Right forelimb (tissue), 1 donor: ENCODE data around the gene WDR76.
A peak's percentile ranks its signal among the peaks of the same experiment; 100 is the strongest.

Experiments
- DNase-seq: peaks from one replicate; pipeline ENCODE4 v3.0.0-alpha.2; 2018

Gene WDR76

DNA sequence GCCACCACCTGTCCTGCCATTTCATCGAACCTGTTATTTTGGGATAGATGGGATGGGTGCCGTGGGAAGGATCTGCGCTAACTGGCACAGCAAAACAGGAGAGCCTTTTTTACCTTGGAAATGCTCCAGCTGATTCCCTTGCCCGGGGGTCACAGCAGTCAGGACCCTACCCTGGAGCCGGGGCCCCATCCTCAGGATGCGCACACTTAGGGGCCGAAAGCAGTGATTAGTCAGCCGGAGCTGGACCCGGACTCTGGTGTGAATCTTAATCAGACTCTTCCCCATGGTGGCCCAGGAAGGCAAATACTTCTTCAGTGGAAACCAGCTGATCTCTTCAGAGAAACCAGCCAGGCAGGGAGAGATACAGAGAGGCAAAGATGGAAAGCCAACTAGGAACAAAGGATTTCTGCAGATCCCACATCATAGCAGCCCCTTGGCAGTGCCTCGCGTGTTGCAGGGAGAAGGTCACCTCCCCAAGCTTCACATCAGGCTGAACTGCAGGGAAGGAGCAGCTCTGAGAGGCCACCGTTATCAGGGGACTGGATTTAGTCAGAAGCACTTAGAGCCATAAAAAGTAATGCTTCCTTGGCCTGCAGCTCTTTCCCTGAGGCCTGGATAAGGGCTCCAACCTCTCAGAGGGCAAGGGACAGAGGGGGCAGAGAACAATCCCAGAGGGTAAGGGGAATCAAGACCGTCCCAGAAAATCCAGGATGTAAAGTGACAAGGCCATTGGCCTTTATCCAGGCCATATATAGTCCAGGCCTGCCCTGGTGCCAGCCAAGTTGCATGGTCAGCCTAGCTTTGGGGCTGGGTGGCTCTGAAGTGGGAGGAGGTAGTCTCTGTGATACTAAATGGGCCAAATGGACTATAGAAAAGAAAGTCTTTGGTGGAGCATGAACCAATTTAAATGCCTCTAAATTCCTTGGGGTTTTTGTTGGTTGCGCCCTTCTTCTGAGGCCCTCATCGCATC is 52.9 kb downstream of the WDR76 start:
- DNase-seq, result no peak

DNA sequence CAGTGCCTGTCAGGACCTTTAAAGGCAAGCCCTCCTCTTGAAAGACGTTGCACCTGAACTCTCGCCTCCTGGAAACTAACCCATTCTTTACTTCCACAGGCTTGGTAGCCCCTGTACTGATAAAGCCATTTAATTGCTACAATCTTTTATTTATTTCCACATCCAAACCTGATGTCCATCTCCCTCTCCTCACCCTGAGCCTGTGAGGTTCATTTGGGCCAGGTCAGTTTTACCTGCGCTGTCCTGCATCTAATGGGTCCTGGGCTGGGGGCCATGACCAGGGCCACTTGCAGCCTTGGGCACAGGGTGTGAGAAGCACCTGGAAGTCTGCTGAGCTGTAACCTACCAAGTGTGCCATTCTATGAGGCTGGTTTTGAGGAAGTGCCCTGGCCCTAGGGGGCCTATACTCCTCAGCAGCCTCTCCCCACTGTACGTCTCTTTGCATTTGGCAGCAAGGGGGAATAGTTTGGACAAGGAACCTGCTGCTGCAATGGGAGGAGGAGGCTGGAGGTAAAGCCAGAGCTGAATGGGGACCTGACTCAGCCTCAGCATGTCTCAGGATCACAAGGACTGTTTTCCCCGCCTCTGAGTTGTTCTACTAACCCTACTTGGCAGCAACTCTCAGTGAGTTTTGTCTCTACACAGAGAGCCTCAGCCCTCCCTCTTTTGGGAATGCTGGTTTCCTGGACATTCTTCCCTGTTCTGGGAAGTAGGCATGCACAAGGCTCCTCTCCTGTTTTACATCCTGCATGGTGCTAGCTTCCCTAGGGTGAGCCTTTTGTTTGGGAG is 53.8 kb downstream of the WDR76 start:
- DNase-seq, result no peak

DNA sequence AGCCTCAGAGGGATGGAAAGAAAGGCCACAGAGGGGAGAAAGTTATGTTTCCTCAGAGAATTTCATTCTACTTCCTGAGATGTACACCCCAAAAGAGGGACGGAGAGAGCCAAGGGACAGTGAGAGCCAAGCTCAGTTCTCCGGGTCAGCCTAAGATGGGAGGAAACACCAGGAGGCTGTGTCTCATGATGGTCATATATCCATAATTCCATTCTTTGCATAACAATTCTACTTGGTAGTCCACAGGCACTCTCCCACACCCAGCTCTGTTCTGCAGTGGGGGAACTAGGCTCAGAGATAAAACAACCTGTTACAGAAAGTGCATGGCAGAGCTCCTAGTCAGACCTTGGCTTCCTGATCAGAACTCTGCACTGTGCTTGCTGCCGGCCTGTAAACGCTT is 54.4 kb downstream of the WDR76 start:
- DNase-seq, result no peak

DNA sequence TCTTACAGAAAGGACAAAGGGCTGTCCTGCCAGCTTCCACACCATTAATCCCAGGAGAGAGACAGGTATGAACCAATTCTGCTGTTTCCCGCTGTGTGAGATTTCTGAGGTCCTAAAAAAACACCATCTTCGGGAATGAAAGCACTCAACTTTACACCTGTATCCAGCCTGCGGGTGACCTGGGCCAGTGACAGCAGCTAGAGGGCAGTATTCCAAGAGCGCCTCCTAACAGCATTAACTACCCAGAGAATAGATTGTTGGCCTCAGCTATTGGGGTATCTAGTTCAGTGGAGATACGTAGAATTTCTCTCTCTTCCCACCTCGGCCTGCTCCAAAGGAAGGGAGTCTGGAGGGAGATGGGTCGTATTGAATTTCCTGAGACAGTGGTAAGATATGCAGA is 55.1 kb downstream of the WDR76 start:
- DNase-seq, result no peak

- no peak for DNase-seq
Observed at GRCh38 chr15:43883571-43883970, 56.8 kb downstream of the WDR76 start.

- no peak for DNase-seq
Observed at GRCh38 chr15:43886558-43886957, 59.8 kb downstream of the WDR76 start.

GRCh38 chr15:43887901-43888300 is 61.1 kb downstream of the WDR76 start:
- no peak for DNase-seq

- DNase-seq, result no peak
Observed at GRCh38 chr15:43889042-43889441, 62.2 kb downstream of the WDR76 start.

DNA sequence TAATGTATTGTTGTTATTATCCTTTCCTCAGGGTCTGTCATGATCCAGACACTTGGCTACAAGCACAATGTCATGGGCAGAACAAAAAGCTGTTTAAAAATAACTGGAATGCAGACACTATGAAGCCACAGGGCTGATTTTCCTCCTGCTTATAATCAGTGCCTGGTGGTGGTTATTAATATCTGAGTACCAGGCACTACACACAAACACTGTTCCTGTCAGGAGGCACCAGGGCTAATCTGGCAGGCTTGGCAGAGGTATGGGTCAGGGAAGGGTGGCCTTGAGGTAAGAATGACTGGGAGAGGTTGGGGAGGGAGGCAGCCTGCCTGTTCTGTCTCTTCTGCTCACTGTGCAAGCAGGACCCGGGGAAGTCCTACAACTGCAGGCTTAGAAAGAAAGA is 67.2 kb downstream of the WDR76 start:
- DNase-seq, result no peak

DNA sequence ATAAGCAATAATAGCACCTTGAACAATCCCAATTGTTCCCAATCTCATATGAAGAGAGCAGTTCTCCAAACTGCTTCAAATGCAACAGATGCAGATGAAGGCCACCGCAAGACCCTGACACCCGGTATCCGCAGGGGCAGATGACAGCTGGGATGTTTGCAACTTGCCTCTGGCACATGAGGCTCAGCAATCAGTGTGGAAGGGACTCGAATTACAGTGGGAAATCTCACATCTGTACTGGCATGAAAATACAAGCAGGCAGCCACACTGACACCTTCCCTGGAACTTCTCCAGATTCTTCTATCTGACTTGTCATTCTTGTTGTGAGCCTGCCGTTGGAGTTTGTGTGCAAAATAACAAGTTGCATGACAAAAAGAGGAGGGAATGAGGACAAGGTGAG is 68.8 kb downstream of the WDR76 start:
- no peak for DNase-seq

GRCh38 chr15:43896543-43896942 is 69.7 kb downstream of the WDR76 start:
- DNase-seq, result no peak

- no peak for DNase-seq
Observed at GRCh38 chr15:43898891-43899290, 72.1 kb downstream of the WDR76 start.

DNA sequence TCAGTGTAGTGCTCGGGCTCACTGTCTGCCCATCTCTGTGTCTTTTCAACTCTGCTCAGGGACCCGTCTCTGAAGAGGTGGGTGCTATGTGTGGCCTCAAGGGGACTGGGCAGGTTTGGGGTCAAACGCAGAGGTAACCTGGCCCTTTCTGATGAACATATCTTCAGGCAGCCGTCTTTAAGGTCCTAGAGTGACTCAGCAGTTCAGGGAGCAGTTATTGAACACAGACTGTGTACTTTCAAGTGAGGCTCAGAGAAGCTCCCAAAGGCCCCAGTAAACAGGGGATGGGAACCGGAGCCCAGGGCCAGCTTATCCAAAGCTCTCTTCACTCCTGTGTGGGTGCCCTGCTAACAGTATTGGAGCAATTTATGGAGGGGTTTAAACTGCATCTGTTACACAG is 73.1 kb downstream of the WDR76 start:
- no peak for DNase-seq

DNA sequence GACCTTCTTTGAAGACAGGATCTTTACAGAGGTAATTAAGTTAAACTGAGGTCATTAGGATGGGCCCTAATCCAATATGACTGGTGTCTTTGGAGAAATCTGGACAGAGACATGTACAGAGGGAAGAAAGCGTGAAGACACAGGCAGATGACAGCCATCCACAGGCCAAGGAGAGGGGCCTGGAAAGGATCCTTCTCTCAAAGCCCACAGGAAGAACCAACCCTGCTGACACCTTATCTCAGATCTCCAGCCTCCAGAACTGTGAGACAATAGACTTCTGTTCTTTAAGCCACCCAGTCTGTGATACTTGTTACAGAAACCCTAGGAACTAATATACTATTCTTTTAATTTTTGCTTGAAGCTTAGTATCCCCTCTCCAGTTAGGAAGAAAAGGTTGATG is 74.2 kb downstream of the WDR76 start:
- no peak for DNase-seq

- DNase-seq, result no peak
Observed at GRCh38 chr15:43901495-43901894, 74.7 kb downstream of the WDR76 start.

- peak; percentile 73 for DNase-seq
Observed at GRCh38 chr15:43903864-43904290, 77.1 kb downstream of the WDR76 start.

GRCh38 chr15:43905755-43906154 is 79.0 kb downstream of the WDR76 start:
- DNase-seq, result no peak

DNA sequence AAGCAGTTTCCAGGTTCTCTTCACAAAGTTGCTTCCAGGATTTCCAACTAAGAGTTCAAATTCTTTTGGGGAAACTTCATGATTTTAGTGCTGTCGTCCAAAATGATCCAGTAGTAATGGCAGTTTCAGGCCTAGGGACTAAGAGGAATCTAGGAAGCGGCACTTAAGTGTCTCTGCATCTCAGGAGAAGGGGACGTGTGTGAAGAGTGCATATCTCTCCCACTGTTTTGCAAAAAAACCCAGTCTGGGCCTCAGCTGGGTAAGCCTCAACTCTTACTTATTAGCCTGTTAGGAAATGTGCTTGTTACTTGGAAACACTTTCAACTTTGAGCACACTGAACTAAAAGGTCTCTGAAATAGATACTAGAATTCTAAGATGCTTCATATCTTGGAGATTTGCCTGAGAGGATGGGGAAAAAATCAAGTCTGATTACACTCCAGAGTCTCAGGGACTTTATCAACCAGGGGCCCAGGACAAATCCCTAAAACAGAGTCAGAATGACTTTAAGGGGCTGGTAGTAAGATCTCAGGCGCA is 81.8 kb downstream of the WDR76 start:
- no peak for DNase-seq

- peak; percentile 52 for DNase-seq
Observed at GRCh38 chr15:43911235-43911781, 84.5 kb downstream of the WDR76 start.

- no peak for DNase-seq
Observed at GRCh38 chr15:43912208-43912607, 85.4 kb downstream of the WDR76 start.

- DNase-seq, result no peak
Observed at GRCh38 chr15:43913026-43913780, 86.4 kb downstream of the WDR76 start.

DNA sequence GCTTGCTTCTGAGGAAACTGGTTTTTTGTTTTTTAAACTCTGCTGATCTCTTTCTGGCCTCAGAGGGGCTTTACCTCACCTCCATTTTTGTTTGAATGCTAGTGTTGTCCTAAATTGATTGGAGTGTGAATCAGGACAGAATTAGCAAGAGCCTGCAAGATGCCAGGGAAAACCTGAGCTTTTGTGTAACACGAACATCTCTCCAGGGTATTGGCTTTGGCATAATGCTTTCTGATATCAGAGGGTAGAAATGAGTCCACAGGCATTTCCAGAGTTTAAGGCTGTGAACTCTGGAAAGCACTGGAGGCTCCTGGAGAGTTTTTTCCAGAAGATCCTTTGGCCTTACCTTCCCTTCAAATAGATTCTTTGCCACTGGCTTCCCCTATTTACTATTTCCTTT is 87.1 kb downstream of the WDR76 start:
- no peak for DNase-seq
